Stimulated activated CD8-positive, alpha-beta memory T cell treated with anti-CD3 and anti-CD28 coated beads, Interleukin-12 subunit alpha, Interleukin-12 subunit beta, amount 100 ng/mL, for 24 hours (primary cell): ENCODE results near the gene SLC5A2.
"Not testable (repeated sequence)": the region's sequence is repeated elsewhere in the genome, so short reads cannot be mapped to it uniquely, and the experiment has no call there.

Source experiments
- DNase-seq: peaks from one replicate; pipeline ENCODE4 v3.0.0-alpha.2; 2020; ENCODE audit errors: extremely low read depth

The SLC5A2 gene

DNA sequence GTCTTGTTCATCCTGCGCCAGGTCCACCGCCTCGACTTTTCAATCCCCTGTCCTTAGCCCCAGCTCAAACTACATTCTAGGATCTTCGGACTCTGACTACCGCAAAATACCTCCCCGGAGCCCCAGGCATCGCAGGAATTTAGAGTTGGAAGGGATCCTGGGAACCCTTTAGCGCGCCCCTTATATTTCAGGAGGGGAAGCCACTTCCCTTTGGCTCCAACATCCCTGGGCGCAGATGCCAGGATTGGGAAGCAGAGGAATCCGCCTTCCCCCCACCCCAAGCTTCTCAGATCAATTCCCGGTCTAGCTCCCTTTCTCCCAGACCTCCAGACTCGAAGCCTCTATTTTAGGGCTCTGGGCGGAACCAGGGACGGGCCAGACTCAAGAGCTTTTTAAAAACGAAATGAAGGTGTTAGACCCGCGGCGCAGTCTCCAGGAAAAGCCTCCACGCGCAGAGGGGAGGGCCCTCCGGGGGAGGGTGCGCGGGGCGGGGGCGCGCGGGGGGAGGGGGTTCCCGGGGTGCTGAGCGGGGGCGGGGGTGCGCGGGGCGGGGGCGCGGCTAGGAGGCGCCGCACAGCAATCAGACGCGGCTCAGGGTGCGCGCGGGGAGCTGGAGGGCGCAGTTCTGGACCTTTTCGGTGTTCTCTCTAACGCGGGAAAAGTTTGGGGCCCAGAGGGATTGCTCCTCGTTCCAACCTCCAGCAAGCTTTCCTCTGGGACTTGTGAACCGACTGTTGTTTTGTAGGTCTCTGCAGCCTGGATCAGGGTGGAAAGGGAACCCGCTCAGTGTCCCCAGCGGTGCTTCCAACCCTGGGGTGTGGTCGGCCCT lies 46.4 kb downstream of the SLC5A2 start:
- no peak for DNase-seq

DNA sequence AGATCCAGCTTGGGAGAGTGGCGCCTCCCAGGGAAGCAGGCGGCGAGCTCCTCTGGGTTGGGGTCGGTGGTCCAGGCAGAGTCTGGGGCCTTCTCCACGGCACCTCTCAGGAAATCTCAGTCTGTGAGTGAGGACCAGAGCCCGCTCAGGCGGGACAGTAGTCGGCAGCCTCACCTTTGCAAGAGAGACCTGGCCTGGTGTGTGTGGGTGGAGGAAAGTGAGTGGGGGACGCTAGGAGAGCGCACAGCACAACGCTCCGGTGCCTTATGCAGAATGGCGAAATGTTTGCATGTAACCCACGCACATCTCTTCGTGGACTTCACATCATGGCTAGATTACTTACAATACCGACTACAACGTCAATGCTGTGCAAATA lies 47.0 kb downstream of the SLC5A2 start:
- no peak for DNase-seq

GRCh38 chr16:31530405-31530804 lies 47.5 kb downstream of the SLC5A2 start:
- no peak for DNase-seq

DNA sequence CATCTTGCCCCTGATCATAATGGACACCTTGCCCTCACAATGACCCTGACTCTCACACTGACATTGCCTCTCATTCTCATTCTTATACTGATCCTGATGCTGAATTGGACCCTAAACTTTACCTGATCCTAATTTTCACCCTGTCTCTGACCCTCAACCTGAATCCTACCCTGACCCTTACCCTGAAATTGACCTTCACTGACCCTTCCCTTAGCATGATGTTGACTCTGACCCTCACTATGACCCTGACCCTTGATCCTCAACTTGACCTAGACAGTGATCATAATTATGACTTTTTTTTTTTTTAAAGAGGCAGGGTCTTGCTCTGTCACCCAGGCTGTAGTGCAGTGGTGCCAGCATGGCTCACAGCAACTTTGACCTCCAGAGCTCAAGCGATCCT lies 48.2 kb downstream of the SLC5A2 start:
- no peak for DNase-seq

DNA sequence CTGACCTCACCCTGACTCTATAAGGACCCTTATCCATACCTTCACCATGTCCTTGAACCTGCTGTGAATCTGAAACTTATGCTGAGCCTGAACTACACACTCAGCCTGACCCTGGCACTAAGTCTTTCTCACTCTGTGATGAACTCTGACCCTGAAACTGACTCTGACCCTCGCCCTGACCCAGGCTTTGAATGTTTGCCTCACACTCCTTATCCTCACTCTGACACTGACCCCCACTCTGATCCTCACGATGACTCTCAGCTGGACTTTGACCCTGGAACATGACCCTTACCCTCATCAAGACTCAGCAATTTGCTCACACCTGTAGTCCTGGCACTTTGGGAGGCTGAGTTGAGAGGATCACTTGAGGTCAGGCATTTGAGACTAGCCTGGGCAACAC lies 49.2 kb downstream of the SLC5A2 start:
- DNase-seq: no peak

DNA sequence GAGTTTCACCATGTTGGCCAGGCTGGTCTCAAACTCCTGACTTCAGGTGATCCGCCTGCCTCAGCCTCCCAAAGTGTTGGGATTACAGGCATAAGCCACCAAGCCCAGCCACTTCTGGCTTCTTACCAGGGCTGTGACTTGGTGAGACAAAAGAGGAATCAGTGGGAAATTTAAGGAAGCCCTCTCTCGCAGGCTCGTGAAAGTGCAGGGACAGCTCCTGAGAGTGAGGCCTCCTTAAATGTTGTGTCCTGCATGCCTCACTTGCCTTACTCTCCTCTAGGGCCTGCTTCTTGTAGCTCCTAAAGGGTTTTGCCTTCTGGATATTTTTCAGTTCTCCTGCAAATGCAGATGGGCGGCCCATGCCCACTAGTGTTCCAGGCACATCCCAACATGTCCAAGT lies 50.0 kb downstream of the SLC5A2 start:
- DNase-seq: no peak

- DNase-seq: no peak
Observed at GRCh38 chr16:31535737-31536136, 52.8 kb downstream of the SLC5A2 start.

DNA sequence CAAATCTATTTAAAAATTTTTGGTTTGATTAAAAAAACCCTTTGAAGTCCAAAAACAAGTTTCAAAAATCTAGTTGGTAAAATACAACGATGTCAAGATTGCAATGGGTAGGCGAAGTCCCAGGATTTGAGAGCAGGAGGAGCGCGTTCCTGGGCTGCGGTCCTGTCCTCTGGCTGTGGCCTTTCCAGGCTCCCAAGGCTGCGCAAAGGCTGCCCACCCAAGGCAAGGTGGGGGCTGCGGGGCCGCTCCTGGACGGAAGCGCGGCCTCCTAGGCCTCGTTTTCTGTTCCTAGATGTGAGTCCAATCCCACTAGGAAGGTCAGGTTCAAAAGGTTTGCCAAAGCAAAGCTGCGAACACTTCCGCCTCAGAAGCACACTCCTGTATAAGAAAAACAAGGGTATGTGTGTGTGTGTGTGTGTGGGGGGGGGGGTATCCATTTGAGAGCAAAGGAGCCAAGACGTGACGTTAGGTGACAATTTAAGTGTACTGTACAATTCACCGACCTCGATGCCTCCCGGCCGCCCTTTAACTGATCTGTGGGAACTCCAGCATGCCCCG lies 54.0 kb downstream of the SLC5A2 start:
- no peak for DNase-seq

DNA sequence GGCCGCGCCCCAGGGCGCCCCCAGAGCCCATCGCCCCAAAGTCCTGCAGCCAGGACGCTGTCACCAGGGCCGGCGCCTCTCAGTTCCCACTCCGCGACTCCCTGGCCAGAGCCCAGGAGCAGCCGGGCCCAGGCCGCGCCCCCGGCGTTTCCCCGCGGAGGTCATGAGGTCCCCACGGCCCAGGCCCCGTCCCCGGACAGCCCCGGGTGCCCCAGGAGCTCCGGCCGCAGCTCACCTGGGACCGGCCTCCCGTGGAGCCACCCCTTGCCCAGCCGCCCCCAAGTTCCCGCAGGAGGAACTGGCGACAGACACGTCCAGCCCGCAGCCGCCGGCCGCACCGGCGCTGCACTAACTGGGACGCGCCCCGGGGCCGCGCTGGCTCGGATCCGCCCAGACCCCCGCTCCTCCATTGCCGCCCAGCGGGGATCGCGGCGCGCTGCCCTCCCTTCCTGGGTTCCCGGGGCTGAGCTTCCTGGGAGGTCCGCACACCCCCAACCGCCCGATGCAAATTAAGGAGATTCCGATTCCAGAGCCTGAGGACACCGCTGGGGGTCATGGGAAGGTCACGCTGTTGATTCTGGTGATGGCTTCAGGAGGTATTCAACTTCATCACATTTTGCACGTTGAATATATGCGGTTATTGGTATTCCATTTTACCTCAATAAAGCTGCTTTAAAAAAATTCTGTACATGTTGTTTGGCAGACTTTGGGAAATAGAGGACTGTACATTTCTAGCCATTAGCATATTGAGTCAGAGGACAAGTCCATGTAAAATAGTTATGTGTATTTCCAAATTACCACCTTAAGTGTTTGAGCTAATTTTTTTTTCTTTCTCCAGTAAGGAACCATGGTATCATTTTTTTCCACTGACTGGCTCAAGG lies 54.7 kb downstream of the SLC5A2 start:
- no peak for DNase-seq

DNA sequence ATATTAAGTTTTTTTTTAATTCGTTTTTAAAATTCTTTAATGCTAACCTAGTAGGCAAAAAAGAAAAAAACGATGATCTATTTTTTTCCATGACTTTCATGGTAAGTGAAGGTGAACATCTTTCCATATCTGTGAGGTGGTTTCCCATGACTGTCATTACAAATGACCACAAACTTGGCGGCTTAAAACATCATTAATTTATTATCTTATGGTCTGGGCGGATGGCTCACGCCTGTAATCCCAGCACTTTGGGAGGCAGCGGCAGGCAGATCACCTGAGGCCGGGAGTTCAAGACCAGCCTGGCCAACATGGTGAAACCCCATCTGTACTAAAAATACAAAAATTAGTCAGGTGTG lies 55.3 kb downstream of the SLC5A2 start:
- not testable (repeated sequence) for DNase-seq

GRCh38 chr16:31539762-31540161 lies 56.8 kb downstream of the SLC5A2 start:
- not testable (repeated sequence) for DNase-seq
